Activated effector memory CD4-positive, alpha-beta T cell treated with anti-CD3 and anti-CD28 coated beads, Interleukin-2, amount 50 U/mL, for 16 hours (primary cell): Measurements from ENCODE around the gene KDM3B.
"Not testable (repeated sequence)": the region's sequence is repeated elsewhere in the genome, so short reads cannot be mapped to it uniquely, and the experiment has no call there.

Source experiments
- DNase-seq: peaks from one replicate; pipeline ENCODE4 v3.0.0-alpha.2; 2020

KDM3B gene

DNA sequence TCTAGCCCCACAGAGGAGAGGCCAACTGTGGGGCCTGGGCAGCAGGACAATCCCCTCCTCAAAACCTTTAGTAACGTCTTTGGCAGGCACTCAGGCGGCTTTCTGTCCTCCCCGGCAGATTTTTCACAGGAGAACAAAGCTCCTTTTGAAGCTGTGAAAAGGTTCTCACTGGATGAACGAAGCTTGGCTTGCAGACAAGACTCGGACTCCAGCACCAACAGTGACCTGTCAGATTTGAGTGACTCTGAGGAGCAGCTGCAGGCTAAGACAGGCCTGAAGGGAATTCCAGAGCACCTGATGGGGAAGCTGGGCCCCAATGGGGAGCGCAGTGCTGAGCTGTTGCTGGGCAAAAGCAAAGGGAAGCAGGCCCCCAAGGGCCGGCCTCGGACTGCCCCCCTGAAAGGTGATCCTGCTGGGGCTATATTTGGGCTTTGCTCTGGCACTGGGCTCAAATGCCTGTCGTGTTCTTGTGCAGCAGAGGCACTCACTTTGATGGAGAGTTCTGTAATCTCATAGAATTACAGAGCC, 39.4 kb downstream of the KDM3B start:
- no peak for DNase-seq

DNA sequence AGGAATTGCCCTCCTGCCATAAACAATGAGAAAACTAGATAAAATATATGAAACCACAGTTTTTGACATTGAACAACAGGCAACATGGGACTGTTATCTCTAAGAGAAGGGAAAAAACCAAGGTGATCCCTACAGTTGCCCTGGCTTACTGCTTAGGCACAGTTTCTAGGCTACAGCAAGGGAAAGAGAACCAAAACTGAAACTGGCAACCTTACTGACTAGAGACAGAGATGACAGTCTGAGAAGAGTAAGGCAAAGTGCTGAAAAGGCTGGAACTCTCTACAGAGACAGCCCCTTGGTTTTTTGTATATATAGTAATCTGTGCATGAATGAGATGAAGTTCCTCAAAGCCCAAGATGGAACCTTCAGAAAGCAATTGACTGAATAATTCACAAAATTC, 50.2 kb downstream of the KDM3B start:
- DNase-seq = no peak

DNA sequence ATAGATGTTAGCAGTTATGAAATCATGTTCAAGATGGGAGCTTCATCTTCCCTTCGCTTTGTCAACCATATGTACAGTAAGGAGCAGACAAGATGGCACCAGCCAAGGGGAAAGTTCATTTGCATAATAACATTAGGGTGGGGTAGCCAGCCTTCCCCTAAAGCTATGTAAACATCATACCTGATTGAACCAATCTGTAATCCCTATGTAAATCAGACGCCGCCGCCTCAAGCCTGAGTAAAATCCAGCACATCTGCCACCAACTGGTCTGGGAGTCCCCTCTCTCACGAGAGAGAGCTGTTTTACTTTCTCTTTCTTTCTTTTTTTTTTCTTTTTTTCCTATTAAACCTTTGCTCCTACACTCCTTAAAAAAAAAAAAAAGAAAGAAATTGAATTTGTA, 55.5 kb downstream of the KDM3B start:
- peak; percentile 67 for DNase-seq

GRCh38 chr5:138410996-138411640, 58.6 kb downstream of the KDM3B start:
- DNase-seq = not testable (repeated sequence)

DNA sequence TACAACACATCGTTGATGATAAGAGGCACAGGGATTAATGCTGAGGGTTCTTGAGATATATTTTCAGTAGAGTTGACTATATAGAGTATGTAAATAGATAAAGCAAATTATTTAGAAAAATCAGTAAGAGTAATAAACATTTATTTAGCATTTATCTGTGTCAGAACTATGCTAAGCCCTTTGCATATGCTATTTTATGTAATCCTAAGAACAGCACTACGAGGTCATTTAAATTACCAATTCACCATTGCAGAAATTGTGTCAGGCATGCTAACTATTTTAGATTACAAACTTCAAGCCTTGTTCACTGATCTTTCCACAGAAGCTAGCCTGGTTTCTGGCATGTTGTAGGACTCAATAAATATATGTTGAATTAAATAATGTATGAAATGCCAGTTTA, 66.0 kb downstream of the KDM3B start:
- no peak for DNase-seq

DNA sequence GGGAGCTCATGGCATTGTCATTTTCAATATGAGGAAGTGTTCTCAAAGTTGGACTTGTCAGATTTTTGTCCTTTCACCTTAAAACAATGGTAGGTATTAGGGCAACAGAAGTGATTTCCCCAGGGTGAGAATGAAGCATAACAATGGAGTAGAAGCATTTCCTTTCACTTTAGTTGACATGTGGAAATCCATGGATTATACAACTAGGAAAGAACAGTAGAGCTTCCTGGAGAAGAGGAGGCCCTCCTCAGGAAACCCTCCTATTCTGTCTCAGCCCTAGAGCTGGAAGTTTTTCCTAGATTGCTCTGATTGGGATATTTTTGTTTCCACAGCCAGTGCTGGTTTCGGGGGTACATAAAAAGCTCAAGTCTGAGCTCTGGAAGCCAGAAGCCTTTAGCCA, 72.6 kb downstream of the KDM3B start:
- DNase-seq = no peak

DNA sequence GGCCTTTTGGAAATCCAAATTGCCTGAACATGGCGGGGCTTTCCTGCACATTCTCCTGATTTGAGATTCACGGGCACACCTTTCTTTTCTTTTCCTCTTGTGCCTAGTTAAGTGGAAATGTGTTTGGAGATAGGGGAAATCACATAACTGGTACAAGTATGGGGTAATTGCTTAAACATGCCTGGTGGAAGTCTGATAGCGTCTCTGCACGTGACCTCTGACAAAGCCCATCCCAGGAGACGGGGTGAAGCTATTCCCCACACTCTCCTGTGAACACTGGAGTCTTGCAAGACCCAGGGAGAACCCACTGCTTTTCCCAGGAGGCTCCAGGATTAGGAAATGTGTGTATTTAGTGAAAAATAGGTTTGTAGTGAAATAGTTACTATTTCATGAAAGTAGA, 83.5 kb downstream of the KDM3B start:
- no peak for DNase-seq

DNA sequence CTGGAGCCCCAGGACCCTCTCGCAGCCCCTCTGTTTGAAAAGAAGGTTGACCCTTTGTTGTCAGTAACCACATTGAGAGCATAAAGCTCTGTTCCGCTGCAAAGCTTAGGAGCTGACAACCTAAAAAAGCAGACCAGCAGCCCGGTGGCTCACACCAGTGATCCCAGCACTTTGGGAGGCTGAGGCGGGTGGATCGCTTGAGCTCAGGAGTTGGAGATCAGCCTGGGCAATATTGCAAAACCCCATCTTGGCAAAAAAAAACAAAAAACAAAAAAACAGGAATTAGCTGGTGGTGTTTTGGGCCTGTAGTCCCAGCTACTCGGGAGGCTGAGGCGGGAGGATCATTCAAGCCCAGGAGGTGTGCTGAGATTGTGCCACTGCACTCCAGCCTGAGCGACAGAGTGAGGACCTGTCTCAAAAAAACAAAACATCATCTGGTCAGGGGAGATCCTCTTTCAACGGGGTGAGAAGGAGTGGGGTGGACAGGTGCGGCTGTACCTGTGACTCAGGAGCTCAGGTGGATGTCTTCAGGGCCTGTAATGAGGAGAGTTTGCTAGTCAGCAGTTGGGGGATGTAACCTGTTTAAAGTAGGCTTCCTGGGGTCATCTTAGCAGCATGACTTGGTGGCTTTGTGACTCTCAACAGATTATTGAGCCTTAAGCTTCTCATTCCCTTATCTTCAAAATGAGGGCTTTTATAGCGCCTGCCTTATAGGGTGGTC, 85.7 kb downstream of the KDM3B start:
- DNase-seq = no peak

DNA sequence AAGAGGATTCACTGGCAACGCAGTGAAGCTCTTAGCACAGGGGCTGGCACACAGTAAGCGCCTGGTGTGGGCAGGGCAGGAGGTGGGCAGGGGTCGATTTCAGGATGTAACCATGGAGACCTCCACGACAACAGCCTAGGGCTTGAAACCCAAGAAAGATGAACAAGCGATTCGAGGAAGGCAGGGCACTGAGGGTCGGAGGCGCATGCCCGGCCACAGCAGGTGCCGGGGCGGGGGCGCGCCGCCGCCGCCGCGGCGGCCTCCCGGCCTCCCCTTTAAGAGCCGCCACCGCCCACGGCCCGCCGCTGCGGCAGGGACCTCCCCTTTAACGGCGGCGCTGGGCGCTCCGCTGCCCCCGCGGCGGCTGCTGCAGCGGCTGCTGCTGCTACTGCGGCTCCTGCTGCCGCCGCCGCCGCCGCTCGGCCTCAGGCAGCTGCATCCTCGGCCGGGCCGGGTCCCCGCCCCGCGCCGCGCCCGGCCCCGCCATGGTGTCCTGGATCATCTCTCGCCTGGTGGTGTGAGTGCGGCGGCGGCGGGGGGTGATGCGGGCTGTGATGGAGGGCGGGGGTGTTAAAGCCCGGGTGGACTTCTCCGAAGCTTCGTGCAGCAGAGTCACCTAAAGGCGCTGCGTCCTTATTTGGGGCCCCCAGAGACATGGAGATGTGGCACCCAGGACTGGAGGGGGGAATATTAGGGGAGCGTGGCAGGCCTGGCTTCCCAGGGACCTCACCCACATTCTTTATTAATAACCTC, 86.4 kb downstream of the KDM3B start, which contains the start of gene REEP2:
TSS of gene REEP2 (plus strand) at position 334 of the 753 bp plus-strand sequence. CDS start at position 486, 152 bp downstream.
- peak; percentile 88 for DNase-seq

- no peak for DNase-seq
These were observed 87.1 kb downstream of the KDM3B start for GRCh38 chr5:138439477-138440158.

GRCh38 chr5:138440159-138441073, 87.9 kb downstream of the KDM3B start:
- no peak for DNase-seq

DNA sequence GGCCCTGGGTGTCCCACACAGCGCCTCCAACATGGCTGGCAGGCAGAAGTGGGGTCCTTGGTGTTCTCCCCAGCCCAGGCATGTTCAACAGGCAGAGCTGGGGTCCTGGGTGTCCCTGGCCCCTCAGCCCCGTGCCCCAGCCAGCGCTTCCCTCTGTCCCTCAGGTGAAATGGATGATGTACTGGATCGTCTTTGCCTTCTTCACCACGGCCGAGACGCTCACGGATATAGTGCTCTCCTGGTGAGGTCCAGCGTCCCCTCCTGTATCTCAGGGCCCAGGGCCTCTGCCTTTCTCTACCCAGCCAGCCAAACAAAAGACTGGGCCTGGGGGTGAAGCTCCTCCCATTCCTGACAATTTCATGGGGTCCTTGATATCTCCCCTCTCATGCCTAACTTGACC, 88.7 kb downstream of the KDM3B start:
- no peak for DNase-seq

GRCh38 chr5:138444078-138444773, 91.7 kb downstream of the KDM3B start:
- DNase-seq = no peak

GRCh38 chr5:138444774-138445546, 92.5 kb downstream of the KDM3B start:
- DNase-seq = no peak

GRCh38 chr5:138445547-138446271, 93.2 kb downstream of the KDM3B start:
- DNase-seq = no peak

DNA sequence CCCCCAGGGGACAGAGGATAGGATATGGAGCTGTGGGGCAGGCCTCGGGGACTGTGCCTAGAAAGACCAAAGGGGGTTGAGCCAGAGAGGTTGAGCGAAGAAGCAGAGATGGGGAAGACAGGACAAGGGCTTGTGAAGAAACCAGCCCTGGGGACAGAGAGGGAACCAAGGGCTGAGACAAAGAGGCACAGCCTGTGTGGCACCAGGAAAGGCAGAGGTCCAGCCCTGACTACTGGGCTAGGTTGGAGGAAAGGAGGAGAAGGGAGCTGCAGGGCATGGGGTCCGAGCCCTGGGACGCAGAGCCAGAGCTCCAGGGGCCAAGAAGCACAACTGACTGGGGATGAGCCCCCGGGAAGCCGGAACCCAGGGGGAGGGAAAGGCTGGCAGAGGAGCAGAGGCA, 95.6 kb downstream of the KDM3B start:
- no peak for DNase-seq

DNA sequence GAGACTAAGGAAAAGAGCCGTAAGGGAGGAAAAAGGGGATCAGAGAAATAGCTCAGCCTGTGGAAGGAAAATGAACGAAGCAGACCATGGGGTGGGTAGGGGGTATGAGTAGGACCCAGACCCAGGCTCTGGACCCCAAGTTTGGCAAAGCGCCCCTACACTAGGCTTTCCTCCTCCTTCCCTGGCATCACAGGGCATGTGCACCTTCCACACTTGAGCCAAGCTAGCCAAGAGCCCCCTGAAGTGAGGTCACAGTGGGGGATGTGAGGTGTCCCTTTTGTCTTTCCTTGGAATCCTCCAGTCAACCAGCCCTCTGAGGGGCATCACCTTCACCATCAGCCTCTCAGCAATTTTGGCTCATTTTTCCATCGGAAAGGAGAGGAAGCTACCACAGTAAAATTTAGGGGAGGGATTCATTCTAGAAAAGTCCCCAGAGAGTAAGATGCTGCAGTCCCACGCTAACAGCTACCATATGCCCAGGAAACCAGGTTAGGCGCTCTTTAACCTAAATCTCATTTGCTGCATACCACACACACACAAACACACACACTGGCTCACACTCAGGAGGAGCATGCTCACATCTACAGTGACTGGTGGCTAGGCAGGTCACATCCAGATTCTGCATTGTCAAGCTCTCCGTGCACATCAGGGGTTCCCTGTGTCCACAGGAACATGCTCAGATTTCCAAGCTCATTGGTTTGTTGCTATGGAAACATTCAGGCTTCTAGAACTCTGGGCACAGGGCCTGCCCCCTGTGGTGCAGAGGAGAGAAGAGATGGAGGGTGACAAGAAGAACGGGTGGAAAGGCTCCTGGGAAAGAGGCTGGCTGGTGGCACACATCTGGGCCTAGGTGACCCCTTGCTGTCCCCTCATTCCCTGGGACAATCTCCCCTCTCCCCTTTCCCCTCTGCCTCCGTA, 96.3 kb downstream of the KDM3B start:
- DNase-seq = no peak

DNA sequence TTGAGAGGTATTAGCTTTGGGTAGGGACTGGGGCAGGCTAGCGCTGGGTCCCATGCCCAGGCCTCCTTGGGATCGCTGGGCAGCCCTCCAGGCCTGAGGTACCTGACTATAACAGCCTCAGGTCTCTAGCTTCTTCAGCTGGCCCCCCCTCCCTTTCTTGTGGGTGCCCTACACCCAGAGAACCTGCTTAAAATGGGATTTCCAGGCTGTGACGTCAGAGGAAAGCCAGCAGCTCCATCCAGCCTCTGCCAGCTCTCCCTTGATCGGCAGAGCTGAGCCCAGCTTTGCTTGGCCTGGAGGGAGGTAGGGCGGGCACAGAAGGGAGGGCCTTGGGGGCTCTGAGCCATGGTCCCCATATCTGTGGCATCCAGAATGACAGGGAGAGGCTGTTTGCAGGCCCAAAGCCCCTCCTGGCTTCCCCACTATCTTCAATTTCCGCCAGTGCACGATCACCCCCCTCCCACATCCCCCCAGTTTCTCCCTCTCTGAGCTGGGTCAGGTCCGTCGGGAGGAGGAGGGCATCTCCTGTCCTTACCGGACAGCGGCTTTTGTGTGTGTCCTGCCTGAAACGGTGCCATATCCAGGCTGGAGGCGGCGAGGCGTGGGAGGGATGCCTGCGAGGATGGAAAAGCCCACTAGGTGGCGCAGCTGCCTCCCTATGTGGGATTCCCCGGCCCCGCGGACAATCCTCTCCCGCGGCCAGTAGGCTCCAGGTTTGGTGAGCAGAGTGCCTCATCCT, 97.2 kb downstream of the KDM3B start:
- peak; percentile 92 for DNase-seq
